ENCODE results near the gene PDE9A.

DNA sequence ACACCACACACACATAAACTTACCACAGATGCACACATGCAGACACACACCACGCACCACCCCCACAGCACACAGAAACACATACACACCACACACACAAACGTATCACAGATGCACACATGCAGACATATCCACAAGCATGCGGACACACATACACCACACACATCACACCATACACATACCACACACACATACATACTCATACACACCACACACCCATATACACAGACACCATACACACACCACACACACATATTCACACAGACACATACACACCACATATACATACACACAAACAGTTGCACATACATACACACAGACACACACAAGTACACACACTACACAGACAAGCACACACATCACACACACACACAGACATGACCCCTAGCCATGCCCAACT is 37.5 kb upstream of the PDE9A start:
- TF ChIP-seq, protein P1, sequence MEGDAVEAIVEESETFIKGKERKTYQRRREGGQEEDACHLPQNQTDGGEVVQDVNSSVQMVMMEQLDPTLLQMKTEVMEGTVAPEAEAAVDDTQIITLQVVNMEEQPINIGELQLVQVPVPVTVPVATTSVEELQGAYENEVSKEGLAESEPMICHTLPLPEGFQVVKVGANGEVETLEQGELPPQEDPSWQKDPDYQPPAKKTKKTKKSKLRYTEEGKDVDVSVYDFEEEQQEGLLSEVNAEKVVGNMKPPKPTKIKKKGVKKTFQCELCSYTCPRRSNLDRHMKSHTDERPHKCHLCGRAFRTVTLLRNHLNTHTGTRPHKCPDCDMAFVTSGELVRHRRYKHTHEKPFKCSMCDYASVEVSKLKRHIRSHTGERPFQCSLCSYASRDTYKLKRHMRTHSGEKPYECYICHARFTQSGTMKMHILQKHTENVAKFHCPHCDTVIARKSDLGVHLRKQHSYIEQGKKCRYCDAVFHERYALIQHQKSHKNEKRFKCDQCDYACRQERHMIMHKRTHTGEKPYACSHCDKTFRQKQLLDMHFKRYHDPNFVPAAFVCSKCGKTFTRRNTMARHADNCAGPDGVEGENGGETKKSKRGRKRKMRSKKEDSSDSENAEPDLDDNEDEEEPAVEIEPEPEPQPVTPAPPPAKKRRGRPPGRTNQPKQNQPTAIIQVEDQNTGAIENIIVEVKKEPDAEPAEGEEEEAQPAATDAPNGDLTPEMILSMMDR (IDR thresholded peaks at IDR 0.05) = no peak
- no peak for TF ChIP-seq EZH2 (IDR thresholded peaks at IDR 0.05; ENCODE audit: borderline replicate concordance, insufficient read depth, low read depth, low read length, poor library complexity, severe bottlenecking)
